HG02870 (cell line): ENCODE data around the gene CD226.
"Not testable (repeated sequence)": the region's sequence is repeated elsewhere in the genome, so short reads cannot be mapped to it uniquely, and the experiment has no call there.

Source experiments
- ATAC-seq: cut with Tn5 transposase; IDR thresholded peaks from one replicate; pipeline ENCODE4 v1.9.1; 2021; ENCODE audit warnings: mild to moderate bottlenecking, moderate library complexity; ENCODE audit not compliant: unreplicated experiment

CD226 gene

GRCh38 chr18:69916412-69916811 is 31.3 kb downstream of the CD226 start:
- no peak for ATAC-seq

DNA sequence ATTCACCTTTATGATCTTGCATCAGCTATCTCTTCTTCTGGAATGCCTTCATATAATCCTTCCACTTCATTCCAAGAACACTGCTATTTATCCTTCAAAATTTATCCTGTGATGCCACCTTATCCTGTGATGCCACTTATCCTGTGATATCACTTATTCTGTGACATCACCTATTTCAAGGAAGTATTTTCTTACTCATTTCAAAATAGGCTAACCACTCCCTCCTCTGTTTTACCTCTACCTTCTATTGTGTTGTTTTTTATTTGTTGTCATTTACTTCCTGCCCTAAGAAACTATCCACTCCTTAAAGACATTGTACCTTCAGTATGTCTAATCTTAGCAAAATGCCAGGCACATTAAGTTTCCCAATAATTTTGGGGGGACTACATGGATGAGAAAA is 38.8 kb downstream of the CD226 start:
- ATAC-seq, result no peak

- ATAC-seq, result no peak
Observed at GRCh38 chr18:69906765-69907164, 40.9 kb downstream of the CD226 start.

DNA sequence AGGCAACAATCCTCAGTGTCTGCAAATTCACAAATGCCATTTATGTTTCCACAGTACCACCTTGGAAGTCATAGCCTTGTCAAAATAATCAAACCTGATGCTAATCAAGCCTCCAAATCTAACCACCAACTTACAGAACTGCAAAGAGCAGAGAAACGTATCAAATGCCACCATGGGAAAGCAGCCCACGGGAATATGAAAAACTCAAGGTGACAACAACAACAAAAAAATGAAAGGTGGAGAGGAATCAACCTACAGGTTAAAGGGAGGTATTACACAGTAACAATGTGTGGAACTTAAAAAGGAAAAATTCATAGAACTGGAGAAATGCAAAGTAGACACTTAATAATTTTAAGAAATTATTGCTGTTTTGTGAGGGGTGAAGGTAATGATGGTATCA is 46.7 kb downstream of the CD226 start:
- ATAC-seq, result no peak

- not testable (repeated sequence) for ATAC-seq
Observed at GRCh38 chr18:69899154-69899923, 48.3 kb downstream of the CD226 start.

DNA sequence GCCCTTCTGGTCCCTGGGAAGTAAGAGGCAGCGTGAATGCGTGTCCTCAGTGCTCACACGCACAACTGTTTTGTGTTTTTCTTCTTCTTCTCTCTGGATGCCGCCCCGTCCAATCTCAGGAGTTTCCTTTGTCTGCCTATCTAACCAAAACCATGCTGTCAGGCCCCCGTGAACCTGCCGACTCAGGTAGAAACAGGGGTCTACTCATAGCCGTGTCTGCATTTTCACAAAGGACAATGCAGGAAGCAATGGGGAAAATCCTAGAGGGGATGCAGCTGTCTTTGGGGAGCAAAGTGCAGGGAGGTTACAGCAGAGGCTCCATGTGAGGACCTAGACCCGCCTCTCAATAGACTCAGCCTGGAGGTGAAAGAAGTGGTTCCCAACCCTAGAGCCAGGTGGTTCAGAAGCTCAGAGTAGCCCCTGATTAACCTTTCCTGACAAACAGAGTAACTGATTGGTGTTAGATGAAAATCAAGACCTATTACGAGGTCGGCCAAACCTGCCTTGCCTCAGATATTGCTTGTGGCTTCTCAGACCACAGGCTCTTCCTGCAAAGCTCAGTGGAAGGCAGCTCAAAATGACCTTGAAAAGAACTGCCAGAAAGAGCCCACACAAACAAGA is 49.3 kb downstream of the CD226 start:
- peak; percentile 47 for ATAC-seq

DNA sequence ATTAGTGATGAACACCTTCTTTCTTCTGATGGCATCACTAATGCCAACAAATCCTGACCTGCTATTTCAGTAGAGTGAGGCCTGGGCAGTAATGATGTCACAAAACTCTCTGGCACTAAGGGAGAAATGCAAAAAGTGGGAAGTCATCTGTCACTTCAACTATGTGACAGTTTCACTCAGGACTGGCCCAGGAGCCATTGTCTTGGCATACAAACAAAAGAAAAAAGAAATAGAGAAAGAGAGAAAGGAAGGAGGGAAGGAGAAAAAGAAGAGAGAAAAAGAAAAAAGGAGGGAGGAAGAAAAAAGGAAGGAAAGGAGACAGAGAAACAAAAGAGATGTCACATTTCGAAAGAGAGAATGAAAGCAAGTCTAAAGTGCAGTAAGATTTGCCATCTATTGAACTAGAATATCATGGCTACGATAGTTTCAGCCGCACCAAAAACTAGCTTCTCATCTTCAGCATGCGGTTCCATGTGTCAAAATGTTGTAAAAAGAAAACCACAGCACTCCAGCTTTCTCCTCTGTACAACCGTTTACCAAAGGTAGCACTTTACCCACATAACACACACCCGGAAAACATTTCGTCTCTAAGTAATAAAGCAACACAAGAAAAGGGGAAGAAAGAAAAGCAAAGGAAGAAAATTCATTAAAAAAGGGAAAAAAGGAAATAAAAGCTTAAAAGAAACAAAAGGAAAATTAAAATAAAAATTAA is 50.1 kb downstream of the CD226 start:
- ATAC-seq, result peak; percentile 37

- ATAC-seq, result no peak
Observed at GRCh38 chr18:69895066-69896047, 52.3 kb downstream of the CD226 start.

GRCh38 chr18:69894467-69894866 is 53.2 kb downstream of the CD226 start:
- ATAC-seq, result no peak

- no peak for ATAC-seq
Observed at GRCh38 chr18:69890558-69890957, 57.1 kb downstream of the CD226 start.

- peak; percentile 32 for ATAC-seq
Observed at GRCh38 chr18:69889009-69889408, 58.7 kb downstream of the CD226 start.

DNA sequence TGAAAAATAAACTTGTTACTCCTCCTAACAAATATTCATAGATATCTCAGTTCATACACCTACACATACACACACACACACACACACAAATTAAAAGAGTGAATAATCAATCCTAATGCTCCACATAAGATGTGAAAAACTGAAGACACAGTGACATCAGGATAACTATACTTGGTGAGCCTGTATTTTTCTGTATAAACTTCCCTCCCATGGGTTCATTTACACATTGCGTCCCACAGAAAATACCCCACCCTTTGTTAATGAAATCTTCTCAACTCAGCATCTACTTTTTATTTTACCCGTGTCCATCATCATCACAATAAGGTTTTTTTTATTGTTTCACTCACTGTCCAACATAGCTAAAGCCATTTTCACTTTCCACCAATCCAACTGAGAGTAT is 60.4 kb downstream of the CD226 start:
- no peak for ATAC-seq

- peak; percentile 76 for ATAC-seq
Observed at GRCh38 chr18:69885841-69886531, 61.7 kb downstream of the CD226 start.

- no peak for ATAC-seq
Observed at GRCh38 chr18:69885355-69885754, 62.3 kb downstream of the CD226 start.

- ATAC-seq, result no peak
Observed at GRCh38 chr18:69883781-69884180, 63.9 kb downstream of the CD226 start.

- peak; percentile 33 for ATAC-seq
Observed at GRCh38 chr18:69882965-69883668, 64.6 kb downstream of the CD226 start.

DNA sequence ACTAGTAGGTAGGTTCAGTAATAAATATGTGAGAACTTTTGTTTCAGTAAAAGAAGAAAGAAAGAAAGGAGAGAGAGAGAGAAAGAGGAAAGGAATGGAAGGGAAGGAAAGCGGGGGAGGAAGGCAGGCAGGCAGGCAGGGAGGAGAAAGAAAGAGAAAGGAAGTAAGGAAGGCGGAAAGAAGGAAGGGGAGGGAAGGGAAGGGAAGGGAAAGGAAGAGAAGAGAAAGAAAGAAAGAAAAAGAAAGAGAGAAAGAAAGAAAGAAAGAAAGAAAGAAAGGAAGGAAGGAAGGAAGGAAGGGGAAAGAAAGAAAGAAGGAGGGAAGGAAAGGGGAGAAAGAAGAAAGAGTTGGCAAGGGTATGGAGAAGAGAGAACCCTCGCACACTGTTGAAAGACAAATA is 67.6 kb downstream of the CD226 start:
- ATAC-seq, result no peak

GRCh38 chr18:69879051-69879450 is 68.6 kb downstream of the CD226 start:
- not testable (repeated sequence) for ATAC-seq

GRCh38 chr18:69878213-69878933 is 69.3 kb downstream of the CD226 start:
- no peak for ATAC-seq
